Mammary epithelial cell (primary cell): ENCODE data around the gene TMED8.

Experiments
- CTCF ChIP-seq, 2 donors: IDR thresholded peaks in 1 of 2; conservative IDR thresholded peaks in 1 of 2; 2 replicates each; pipeline ENCODE4 v1.5.1; 2011 to 2012; ENCODE audit warnings: inconsistent platforms in 2 of 2, low read length in 2 of 2, mild to moderate bottlenecking in 2 of 2, control low read depth in 1 of 2, low read depth in 1 of 2; ENCODE audit not compliant: insufficient read depth in 1 of 2; ENCODE audit errors: extremely low read depth in 1 of 2
- EZH2 ChIP-seq: IDR thresholded peaks from 2 replicates; pipeline ENCODE4 v1.6.1; 2012; ENCODE audit warnings: low read length, inconsistent platforms, borderline replicate concordance

- TF ChIP-seq EZH2 (no peak), CTCF (conservative IDR thresholded peaks at IDR 0.05 in 1 of 2, IDR thresholded peaks at IDR 0.05 in 1 of 2; ENCODE audit: extremely low read depth in 1 of 2, insufficient read depth in 1 of 2, low read depth in 1 of 2, low read length in 2 of 2) (no peak)
Measured at GRCh38 chr14:77353469-77354141, 23.3 kb downstream of the TMED8 start.
